MM.1S (cell line): ENCODE measurements around the gene IPCEF1.

ENCODE experiments used
- DNase-seq: peaks from one replicate; pipeline ENCODE4 v3.0.0-alpha.2; 2015
- H2AFZ ChIP-seq: fragments of 300-600 bp; sonication (generic); 2 replicates; pipeline ENCODE4 v1.6.0; 2016; ENCODE audit warnings: antibody characterized with exemption, low read length
- H3F3A ChIP-seq: fragments of 300-600 bp; sonication (generic); 2 replicates; pipeline ENCODE4 v1.6.1; 2016; ENCODE audit warnings: mild to moderate bottlenecking, antibody characterized with exemption, low read length, moderate library complexity, mixed read lengths; ENCODE audit not compliant: insufficient read depth
- H3K27ac ChIP-seq: fragments of 300-600 bp; sonication (generic); 2 replicates; pipeline ENCODE4 v1.5.1; 2016; ENCODE audit warnings: mild to moderate bottlenecking, low read length
- H3K27me3 ChIP-seq: fragments of 300-600 bp; sonication (generic); replicated peaks from 2 replicates; pipeline ENCODE4 v1.6.0; 2016; ENCODE audit warnings: low read length; ENCODE audit not compliant: insufficient read depth
- H3K36me3 ChIP-seq: fragments of 300-600 bp; sonication (generic); replicated peaks from 2 replicates; pipeline ENCODE4 v1.6.1; 2016; ENCODE audit warnings: mild to moderate bottlenecking, low read length, mixed read lengths; ENCODE audit not compliant: insufficient read depth
- H3K4me1 ChIP-seq: fragments of 300-600 bp; sonication (generic); 2 replicates; pipeline ENCODE4 v1.6.1; 2016; ENCODE audit warnings: low read length, mixed read lengths
- H3K4me2 ChIP-seq: fragments of 300-600 bp; sonication (generic); 2 replicates; pipeline ENCODE4 v1.6.0; 2016; ENCODE audit warnings: low read depth, low read length
- H3K4me3 ChIP-seq: fragments of 300-600 bp; sonication (generic); 2 replicates; pipeline ENCODE4 v1.5.1; 2016; ENCODE audit warnings: low read length, mixed read lengths
- H3K79me2 ChIP-seq: fragments of 300-600 bp; sonication (generic); 2 replicates; pipeline ENCODE4 v1.6.1; 2016; ENCODE audit warnings: mixed run types, low read length, mixed read lengths
- H3K9ac ChIP-seq: fragments of 300-600 bp; sonication (generic); 2 replicates; pipeline ENCODE4 v1.6.1; 2016; ENCODE audit warnings: low read length, mixed read lengths
- H3K9me2 ChIP-seq: fragments of 300-600 bp; sonication (generic); replicated peaks from 2 replicates; pipeline ENCODE4 v1.6.1; 2016; ENCODE audit warnings: mild to moderate bottlenecking, low read length, mixed read lengths; ENCODE audit not compliant: insufficient read depth
- H3K9me3 ChIP-seq: fragments of 300-600 bp; sonication (generic); replicated peaks from 2 replicates; pipeline ENCODE4 v1.6.1; 2016; ENCODE audit warnings: mild to moderate bottlenecking, low read length, mixed read lengths; ENCODE audit not compliant: insufficient read depth
- H4K20me1 ChIP-seq: fragments of 300-600 bp; sonication (generic); 2 replicates; pipeline ENCODE4 v1.6.1; 2016; ENCODE audit warnings: mild to moderate bottlenecking, low read length, moderate library complexity, mixed read lengths; ENCODE audit not compliant: insufficient read depth
- CTCF ChIP-seq: fragments of 300-600 bp; sonication (generic); IDR thresholded peaks from 2 replicates; pipeline ENCODE4 v1.5.1; 2016; ENCODE audit warnings: antibody characterized with exemption, low read length, mixed read lengths
- EZH2 ChIP-seq: fragments of 300-600 bp; sonication (generic); optimal IDR thresholded peaks from 2 replicates; pipeline ENCODE3; 2017; ENCODE audit warnings: low read depth, mild to moderate bottlenecking, antibody characterized with exemption, low read length, mixed read lengths
- EZH2phosphoT487 ChIP-seq: fragments of 300-600 bp; sonication (generic); IDR thresholded peaks from 2 replicates; pipeline ENCODE4 v1.6.1; 2018; ENCODE audit warnings: antibody characterized with exemption, low read length

IPCEF1 gene

DNA sequence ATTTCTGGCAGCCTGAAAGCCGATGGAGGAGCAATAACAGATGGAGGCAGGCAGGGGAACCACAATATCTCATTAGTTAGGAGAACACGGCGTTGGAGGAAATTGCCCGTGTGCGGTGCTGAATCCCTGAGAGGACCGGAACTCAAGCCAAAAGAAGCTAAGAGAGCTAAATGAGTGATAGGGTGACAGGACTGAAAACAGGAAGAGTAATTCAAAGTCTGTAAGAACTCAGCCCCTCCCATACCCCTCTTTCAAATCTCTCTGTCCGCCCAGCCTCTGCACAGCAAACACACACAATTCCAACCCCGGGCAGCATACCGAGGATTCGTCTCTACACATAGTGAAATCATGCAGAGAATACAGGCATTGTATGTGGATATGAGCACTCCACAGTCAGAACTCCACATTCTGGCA, 2.6 kb upstream of the IPCEF1 start:
- Histone ChIP-seq H3K4me3 (no peak overlapping the region), H3K9me3 (no peaks in the 10 kb centered on the region), H2AFZ (no peak overlapping the region), H3K4me1 (no peaks in the 10 kb centered on the region), H3K9me2 (no peaks in the 10 kb centered on the region), H3F3A (no peaks in the 10 kb centered on the region), H3K36me3 (no peaks in the 10 kb centered on the region), H3K9ac (no peak overlapping the region), H3K79me2 (no peaks in the 10 kb centered on the region), H3K27ac (no peak overlapping the region), H3K4me2 (no peak overlapping the region), H4K20me1 (no peaks in the 10 kb centered on the region), H3K27me3 (no peaks in the 10 kb centered on the region)
- TF ChIP-seq EZH2 (no peak), EZH2phosphoT487 (no peak), CTCF (no peak)
- DNase-seq, result no peak

- TF ChIP-seq EZH2phosphoT487 (no peak), EZH2 (no peak), CTCF (no peak)
- Histone ChIP-seq H3K27me3 (no peaks in the 10 kb centered on the region), H3K9ac (no peak overlapping the region), H3K4me1 (no peaks in the 10 kb centered on the region), H3K9me2 (no peaks in the 10 kb centered on the region), H3K4me2 (no peak overlapping the region), H3K27ac (no peak overlapping the region), H2AFZ (no peak overlapping the region), H3K4me3 (no peak overlapping the region), H3K79me2 (no peaks in the 10 kb centered on the region), H3K36me3 (no peaks in the 10 kb centered on the region), H3F3A (no peaks in the 10 kb centered on the region), H3K9me3 (no peaks in the 10 kb centered on the region), H4K20me1 (no peaks in the 10 kb centered on the region)
- DNase-seq, result no peak
Measured at GRCh38 chr6:154358019-154358545, 1.5 kb upstream of the IPCEF1 start.

DNA sequence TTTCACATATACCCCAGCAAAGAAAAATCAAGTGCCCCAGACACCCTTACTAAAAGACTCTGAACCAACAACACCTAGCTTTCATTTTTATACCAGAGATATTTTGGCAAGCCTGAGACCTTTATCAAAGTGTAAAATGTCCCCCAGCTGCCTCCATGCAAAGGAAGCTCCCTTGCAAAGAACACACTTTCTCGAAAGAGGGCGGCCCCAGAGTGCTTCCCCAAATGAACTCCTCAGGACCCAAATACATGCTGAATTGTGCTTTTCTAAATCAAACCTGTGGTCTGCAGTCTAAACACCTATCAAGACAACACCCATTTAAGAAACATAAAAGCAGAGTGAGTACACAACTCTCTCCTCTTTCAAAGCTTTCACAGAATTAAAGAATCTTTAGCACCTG, 490 bp downstream of the IPCEF1 start:
- TF ChIP-seq EZH2phosphoT487, result no peak
- no peak for TF ChIP-seq EZH2
- TF ChIP-seq CTCF, result no peak
- Histone ChIP-seq H3K4me1 (no peaks in the 10 kb centered on the region), H3K4me3 (no peak overlapping the region), H4K20me1 (no peaks in the 10 kb centered on the region), H3K9me2 (no peaks in the 10 kb centered on the region), H3K27ac (no peak overlapping the region), H3K36me3 (no peaks in the 10 kb centered on the region), H3K27me3 (no peaks in the 10 kb centered on the region), H3K9me3 (no peaks in the 10 kb centered on the region), H3K4me2 (no peak overlapping the region), H2AFZ (no peak overlapping the region), H3K9ac (no peak overlapping the region), H3F3A (no peaks in the 10 kb centered on the region), H3K79me2 (no peaks in the 10 kb centered on the region)
- no peak for DNase-seq
